Measurements from ENCODE around the gene SEZ6.

Gene SEZ6

GRCh38 chr17:28950017-28950751, 55.6 kb downstream of the SEZ6 start:
- in situ Hi-C loops (cut with MboI; ENCODE audit: low sequenced_read_pairs, unreplicated experiment), result no loop called here
- peak; percentile 44 for DNase-seq (ENCODE audit: low spot score)

GRCh38 chr17:28949185-28950016, 56.4 kb downstream of the SEZ6 start:
- no peak for TF ChIP-seq CTCF (IDR thresholded peaks at IDR 0.05; ENCODE audit: borderline replicate concordance, control extremely low read depth, extremely low read depth, insufficient read depth, missing control alignments)
- in situ Hi-C loops (cut with MboI; ENCODE audit: low sequenced_read_pairs, unreplicated experiment), result no loop called here
- peak; percentile 55 for DNase-seq (ENCODE audit: low spot score)

More at GRCh38 chr17:28950017-28950751, 55.6 kb downstream of the SEZ6 start:
- TF ChIP-seq CTCF (IDR thresholded peaks at IDR 0.05; ENCODE audit: borderline replicate concordance, control extremely low read depth, extremely low read depth, insufficient read depth, missing control alignments), result no peak

GRCh38 chr17:28948873-28949184, 57.0 kb downstream of the SEZ6 start:
- TF ChIP-seq CTCF (IDR thresholded peaks at IDR 0.05; ENCODE audit: borderline replicate concordance, control extremely low read depth, extremely low read depth, insufficient read depth, missing control alignments), result no peak
- no peak for DNase-seq (ENCODE audit: low spot score)

GRCh38 chr17:28948342-28948741, 57.5 kb downstream of the SEZ6 start:
- in situ Hi-C loops (cut with MboI; ENCODE audit: low sequenced_read_pairs, unreplicated experiment), result no loop called here
- no peak for DNase-seq (ENCODE audit: low spot score)
- no peak for TF ChIP-seq CTCF (IDR thresholded peaks at IDR 0.05; ENCODE audit: borderline replicate concordance, control extremely low read depth, extremely low read depth, insufficient read depth, missing control alignments)

More at GRCh38 chr17:28948873-28949184, 57.0 kb downstream of the SEZ6 start:
- in situ Hi-C loops (cut with MboI; ENCODE audit: low sequenced_read_pairs, unreplicated experiment), result no loop called here

GRCh38 chr17:28947639-28948038, 58.2 kb downstream of the SEZ6 start:
- DNase-seq (ENCODE audit: low spot score), result no peak
- in situ Hi-C loops (cut with MboI; ENCODE audit: low sequenced_read_pairs, unreplicated experiment), result no loop called here
- no peak for TF ChIP-seq CTCF (IDR thresholded peaks at IDR 0.05; ENCODE audit: borderline replicate concordance, control extremely low read depth, extremely low read depth, insufficient read depth, missing control alignments)

- DNase-seq (ENCODE audit: low spot score), result no peak
- TF ChIP-seq CTCF (IDR thresholded peaks at IDR 0.05; ENCODE audit: borderline replicate concordance, control extremely low read depth, extremely low read depth, insufficient read depth, missing control alignments), result no peak
- in situ Hi-C loops (cut with MboI; ENCODE audit: low sequenced_read_pairs, unreplicated experiment), result no loop called here
Measured at GRCh38 chr17:28946239-28946638, 59.6 kb downstream of the SEZ6 start.

Data from GM13976 (cell line).